ENCODE results near the gene MYO1D.

Gene MYO1D

GRCh38 chr17:32693194-32693897 lies 183.6 kb downstream of the MYO1D start:
- no peak overlapping the region for H3K4me3 ChIP-seq (ENCODE audit: low read depth, low read length)
- no peak for TF ChIP-seq CTCF (IDR thresholded peaks at IDR 0.05; ENCODE audit: low read depth, low read length, missing control alignments)
- no peak for DNase-seq (ENCODE audit: low read depth)

- no peak for TF ChIP-seq CTCF (IDR thresholded peaks at IDR 0.05; ENCODE audit: low read depth, low read length, missing control alignments)
- DNase-seq (ENCODE audit: low read depth), result no peak
- no peak overlapping the region for H3K4me3 ChIP-seq (ENCODE audit: low read depth, low read length)
Measured at GRCh38 chr17:32692179-32692578, 184.7 kb downstream of the MYO1D start.

GRCh38 chr17:32689348-32689747 lies 187.6 kb downstream of the MYO1D start:
- TF ChIP-seq CTCF (IDR thresholded peaks at IDR 0.05; ENCODE audit: low read depth, low read length, missing control alignments), result no peak
- DNase-seq (ENCODE audit: low read depth), result no peak
- no peak overlapping the region for H3K4me3 ChIP-seq (ENCODE audit: low read depth, low read length)

- no peak for TF ChIP-seq CTCF (IDR thresholded peaks at IDR 0.05; ENCODE audit: low read depth, low read length, missing control alignments)
Measured at GRCh38 chr17:32688221-32688620, 188.7 kb downstream of the MYO1D start.

GRCh38 chr17:32684087-32684958 lies 192.6 kb downstream of the MYO1D start:
- no peak for TF ChIP-seq CTCF (IDR thresholded peaks at IDR 0.05; ENCODE audit: low read depth, low read length, missing control alignments)
- DNase-seq (ENCODE audit: low read depth), result no peak
- no peak overlapping the region for H3K4me3 ChIP-seq (ENCODE audit: low read depth, low read length)

More at GRCh38 chr17:32688221-32688620, 188.7 kb downstream of the MYO1D start:
- H3K4me3 ChIP-seq (ENCODE audit: low read depth, low read length), result no peak overlapping the region
- no peak for DNase-seq (ENCODE audit: low read depth)

- no peak for TF ChIP-seq CTCF (IDR thresholded peaks at IDR 0.05; ENCODE audit: low read depth, low read length, missing control alignments)
- no peak for DNase-seq (ENCODE audit: low read depth)
- no peak overlapping the region for H3K4me3 ChIP-seq (ENCODE audit: low read depth, low read length)
Measured at GRCh38 chr17:32673964-32674363, 203.0 kb downstream of the MYO1D start.

All from GM12864 (cell line).